ENCODE results near the gene DENND1A.

DNA sequence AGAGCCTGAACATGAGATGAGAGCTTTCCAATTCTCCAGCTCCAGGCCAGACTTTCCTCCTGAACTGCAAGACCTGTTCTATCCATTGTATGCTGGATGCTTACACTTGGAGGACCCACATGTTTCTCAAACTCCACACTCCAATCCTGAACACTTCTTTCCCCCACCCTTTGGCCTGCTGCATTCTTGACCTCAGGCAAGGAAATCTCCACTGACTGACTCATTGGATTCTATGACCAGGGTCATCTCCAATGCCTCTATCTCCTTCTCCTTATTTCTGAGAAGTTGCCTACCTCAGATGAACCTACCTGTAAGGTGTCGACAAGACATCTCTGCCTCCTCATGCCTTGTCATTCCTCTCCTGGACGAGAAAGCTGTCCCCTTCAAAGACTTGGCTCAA is 420.3 kb downstream of the DENND1A start:
- TF ChIP-seq, protein P1, sequence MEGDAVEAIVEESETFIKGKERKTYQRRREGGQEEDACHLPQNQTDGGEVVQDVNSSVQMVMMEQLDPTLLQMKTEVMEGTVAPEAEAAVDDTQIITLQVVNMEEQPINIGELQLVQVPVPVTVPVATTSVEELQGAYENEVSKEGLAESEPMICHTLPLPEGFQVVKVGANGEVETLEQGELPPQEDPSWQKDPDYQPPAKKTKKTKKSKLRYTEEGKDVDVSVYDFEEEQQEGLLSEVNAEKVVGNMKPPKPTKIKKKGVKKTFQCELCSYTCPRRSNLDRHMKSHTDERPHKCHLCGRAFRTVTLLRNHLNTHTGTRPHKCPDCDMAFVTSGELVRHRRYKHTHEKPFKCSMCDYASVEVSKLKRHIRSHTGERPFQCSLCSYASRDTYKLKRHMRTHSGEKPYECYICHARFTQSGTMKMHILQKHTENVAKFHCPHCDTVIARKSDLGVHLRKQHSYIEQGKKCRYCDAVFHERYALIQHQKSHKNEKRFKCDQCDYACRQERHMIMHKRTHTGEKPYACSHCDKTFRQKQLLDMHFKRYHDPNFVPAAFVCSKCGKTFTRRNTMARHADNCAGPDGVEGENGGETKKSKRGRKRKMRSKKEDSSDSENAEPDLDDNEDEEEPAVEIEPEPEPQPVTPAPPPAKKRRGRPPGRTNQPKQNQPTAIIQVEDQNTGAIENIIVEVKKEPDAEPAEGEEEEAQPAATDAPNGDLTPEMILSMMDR (IDR thresholded peaks at IDR 0.05) = no peak
- TF ChIP-seq POLR2A (IDR thresholded peaks at IDR 0.05) = no peak

Data from heart left ventricle (tissue), 13 donors.